ENCODE results near the gene USP17L12.
"Not testable (repeated sequence)": the region's sequence is repeated elsewhere in the genome, so short reads cannot be mapped to it uniquely, and the experiment has no call there.

Gene USP17L12

GRCh38 chr4:9219852-9220251 is at the start of gene USP17L12:
USP17L12 (plus strand) TSS chr4:9220152; CDS start chr4:9220152, 0 bp downstream.
- DNase-seq (ENCODE audit: low read depth in 2 of 2) = not testable (repeated sequence)

- DNase-seq (ENCODE audit: low read depth in 2 of 2) = not testable (repeated sequence)
Measured at GRCh38 chr4:9210357-9210756, 9.6 kb upstream of the USP17L12 start, which contains the start of gene USP17L10. USP17L10 (plus strand) TSS chr4:9210657; CDS start chr4:9210657, 0 bp downstream.

GRCh38 chr4:9214701-9215100 is 5.3 kb upstream of the USP17L12 start:
- DNase-seq (ENCODE audit: low read depth in 2 of 2) = not testable (repeated sequence)

- not testable (repeated sequence) for DNase-seq (ENCODE audit: low read depth in 2 of 2)
Measured at GRCh38 chr4:9215105-9215504, 4.8 kb upstream of the USP17L12 start, which contains the start of gene USP17L11. USP17L11 (plus strand) TSS chr4:9215405; CDS start chr4:9215405, 0 bp downstream.

- not testable (repeated sequence) for DNase-seq (ENCODE audit: low read depth in 2 of 2)
Measured at GRCh38 chr4:9224596-9224995, 4.6 kb downstream of the USP17L12 start, which contains the start of gene USP17L13. USP17L13 (plus strand) TSS chr4:9224896; CDS start chr4:9224896, 0 bp downstream.

- DNase-seq (ENCODE audit: low read depth in 2 of 2) = not testable (repeated sequence)
Measured at GRCh38 chr4:9230249-9230648, 10.3 kb downstream of the USP17L12 start.

- not testable (repeated sequence) for DNase-seq (ENCODE audit: low read depth in 2 of 2)
Measured at GRCh38 chr4:9234085-9234484, 14.1 kb downstream of the USP17L12 start, which contains the start of gene USP17L15. USP17L15 (plus strand) TSS chr4:9234385; CDS start chr4:9234385, 0 bp downstream.

- not testable (repeated sequence) for DNase-seq (ENCODE audit: low read depth in 2 of 2)
Measured at GRCh38 chr4:9238461-9238860, 18.5 kb downstream of the USP17L12 start.

GRCh38 chr4:9243579-9243978 is 23.6 kb downstream of the USP17L12 start, which contains the start of gene USP17L17:
USP17L17 (plus strand) TSS chr4:9243879; CDS start chr4:9243879, 0 bp downstream.
- DNase-seq (ENCODE audit: low read depth in 2 of 2) = not testable (repeated sequence)

GRCh38 chr4:9247953-9248680 is 28.2 kb downstream of the USP17L12 start, which contains the start of gene USP17L18:
USP17L18 (plus strand) TSS chr4:9248630; CDS start chr4:9248630, 0 bp downstream.
- not testable (repeated sequence) for DNase-seq (ENCODE audit: low read depth in 2 of 2)

GRCh38 chr4:9253078-9253477 is 33.1 kb downstream of the USP17L12 start, which contains the start of gene USP17L19:
USP17L19 (plus strand) TSS chr4:9253378; CDS start chr4:9253378, 0 bp downstream.
- DNase-seq (ENCODE audit: low read depth in 2 of 2) = not testable (repeated sequence)

GRCh38 chr4:9257824-9258223 is 37.9 kb downstream of the USP17L12 start, which contains the start of gene USP17L20:
USP17L20 (plus strand) TSS chr4:9258124; CDS start chr4:9258124, 0 bp downstream.
- DNase-seq (ENCODE audit: low read depth in 2 of 2) = not testable (repeated sequence)

GRCh38 chr4:9262572-9262971 is 42.6 kb downstream of the USP17L12 start, which contains the start of gene USP17L21:
USP17L21 (plus strand) TSS chr4:9262872; CDS start chr4:9262872, 0 bp downstream.
- not testable (repeated sequence) for DNase-seq (ENCODE audit: low read depth in 2 of 2)

GRCh38 chr4:9267319-9267718 is 47.4 kb downstream of the USP17L12 start, which contains the start of gene USP17L22:
USP17L22 (plus strand) TSS chr4:9267619; CDS start chr4:9267619, 0 bp downstream.
- DNase-seq (ENCODE audit: low read depth in 2 of 2) = not testable (repeated sequence)
